Measurements from ENCODE around the gene GANC.

- TF ChIP-seq, protein P1, sequence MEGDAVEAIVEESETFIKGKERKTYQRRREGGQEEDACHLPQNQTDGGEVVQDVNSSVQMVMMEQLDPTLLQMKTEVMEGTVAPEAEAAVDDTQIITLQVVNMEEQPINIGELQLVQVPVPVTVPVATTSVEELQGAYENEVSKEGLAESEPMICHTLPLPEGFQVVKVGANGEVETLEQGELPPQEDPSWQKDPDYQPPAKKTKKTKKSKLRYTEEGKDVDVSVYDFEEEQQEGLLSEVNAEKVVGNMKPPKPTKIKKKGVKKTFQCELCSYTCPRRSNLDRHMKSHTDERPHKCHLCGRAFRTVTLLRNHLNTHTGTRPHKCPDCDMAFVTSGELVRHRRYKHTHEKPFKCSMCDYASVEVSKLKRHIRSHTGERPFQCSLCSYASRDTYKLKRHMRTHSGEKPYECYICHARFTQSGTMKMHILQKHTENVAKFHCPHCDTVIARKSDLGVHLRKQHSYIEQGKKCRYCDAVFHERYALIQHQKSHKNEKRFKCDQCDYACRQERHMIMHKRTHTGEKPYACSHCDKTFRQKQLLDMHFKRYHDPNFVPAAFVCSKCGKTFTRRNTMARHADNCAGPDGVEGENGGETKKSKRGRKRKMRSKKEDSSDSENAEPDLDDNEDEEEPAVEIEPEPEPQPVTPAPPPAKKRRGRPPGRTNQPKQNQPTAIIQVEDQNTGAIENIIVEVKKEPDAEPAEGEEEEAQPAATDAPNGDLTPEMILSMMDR (IDR thresholded peaks at IDR 0.05; ENCODE audit: borderline replicate concordance, extremely low read depth, low read length, poor library complexity, severe bottlenecking) = no peak
- no peak for TF ChIP-seq EZH2 (IDR thresholded peaks at IDR 0.05; ENCODE audit: borderline replicate concordance, low read depth, low read length, severe bottlenecking)
Measured at GRCh38 chr15:42282926-42283325, 9.9 kb downstream of the GANC start.

Data from DND-41 (cell line).